8988T (cell line): ENCODE data around the gene COL28A1.
"Not testable (repeated sequence)": the region's sequence is repeated elsewhere in the genome, so short reads cannot be mapped to it uniquely, and the experiment has no call there.

ENCODE experiments used
- DNase-seq: peaks from one replicate; pipeline ENCODE4 v3.0.0; 2011

The COL28A1 gene

GRCh38 chr7:7535691-7536090, at the start of gene COL28A1:
COL28A1 (minus strand) TSS chr7:7535873; CDS start chr7:7532875, 2,998 bp downstream.
- DNase-seq: no peak

- no peak for DNase-seq
Observed at GRCh38 chr7:7584653-7585052, 49.0 kb upstream of the COL28A1 start.

- DNase-seq: no peak
Observed at GRCh38 chr7:7583731-7584130, 48.1 kb upstream of the COL28A1 start.

DNA sequence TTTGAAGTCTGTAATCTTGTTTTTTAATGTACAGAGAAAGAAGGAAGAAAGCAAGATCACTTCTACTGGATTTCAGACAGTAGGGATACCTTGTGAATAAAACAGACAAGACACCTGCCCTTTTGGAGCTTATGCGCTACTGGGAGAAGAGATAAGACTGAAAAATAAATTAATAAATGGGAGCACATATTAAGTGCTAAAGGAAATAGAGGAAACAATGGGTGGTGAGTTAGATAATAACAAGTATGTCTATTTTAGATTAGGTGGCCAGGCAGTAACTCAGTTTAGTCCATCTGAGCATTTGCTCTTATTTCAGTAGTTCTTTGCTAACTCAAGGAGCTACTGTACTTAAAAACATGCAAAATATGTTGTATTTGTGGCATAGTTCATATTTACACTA, 46.9 kb upstream of the COL28A1 start:
- DNase-seq: no peak

DNA sequence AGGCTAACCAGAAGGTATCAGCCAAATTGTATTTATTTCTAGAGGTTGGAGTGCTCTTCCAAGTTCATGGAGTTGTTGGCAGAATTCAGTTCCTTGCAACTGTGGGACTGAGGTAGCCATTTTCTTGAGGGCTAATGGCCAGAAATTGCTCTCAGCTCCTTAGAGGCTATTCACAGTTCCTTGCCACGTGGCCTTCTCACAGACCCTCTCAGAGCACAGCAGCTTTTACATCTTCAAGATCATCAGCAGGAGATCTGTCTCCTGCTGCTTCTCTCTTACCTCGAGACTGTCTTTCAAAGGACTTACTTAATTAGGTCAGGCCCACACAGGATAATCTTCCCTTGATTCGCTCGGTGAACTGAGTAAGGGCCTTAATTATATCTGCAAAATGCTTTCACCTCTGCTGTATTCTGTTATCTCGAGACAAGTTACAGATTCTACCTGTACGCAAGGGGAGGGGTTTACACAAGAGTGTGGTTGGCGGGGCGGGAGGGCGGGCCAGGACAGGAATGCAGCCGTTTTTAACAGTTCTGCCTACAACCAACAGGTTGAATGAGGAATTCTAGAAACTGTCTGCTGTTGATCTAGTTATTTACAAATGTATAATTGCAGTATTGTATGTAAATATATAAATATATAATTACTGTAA, 46.0 kb upstream of the COL28A1 start:
- DNase-seq: no peak

DNA sequence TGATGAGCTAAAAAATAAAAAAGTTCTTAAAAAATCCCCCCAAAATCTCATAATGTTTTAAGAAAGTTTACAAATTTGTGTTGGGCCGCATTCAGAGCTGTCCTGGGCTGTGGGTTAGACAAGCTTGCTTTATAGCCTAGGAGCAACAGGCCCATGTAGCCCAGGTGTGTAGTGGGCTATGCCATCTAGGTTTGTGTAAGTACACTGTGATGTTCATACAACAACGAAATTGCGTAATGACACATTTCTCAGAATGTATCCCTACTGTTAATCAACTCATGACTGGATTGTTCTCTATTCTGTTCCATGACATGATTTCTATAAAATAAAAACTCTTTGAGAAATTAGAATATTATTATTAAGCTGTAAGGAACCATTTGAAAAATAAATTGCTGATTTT, 44.0 kb upstream of the COL28A1 start:
- no peak for DNase-seq

GRCh38 chr7:7577888-7578287, 42.2 kb upstream of the COL28A1 start:
- no peak for DNase-seq

- no peak for DNase-seq
Observed at GRCh38 chr7:7576344-7576743, 40.7 kb upstream of the COL28A1 start.

GRCh38 chr7:7573701-7574100, 38.0 kb upstream of the COL28A1 start:
- no peak for DNase-seq

DNA sequence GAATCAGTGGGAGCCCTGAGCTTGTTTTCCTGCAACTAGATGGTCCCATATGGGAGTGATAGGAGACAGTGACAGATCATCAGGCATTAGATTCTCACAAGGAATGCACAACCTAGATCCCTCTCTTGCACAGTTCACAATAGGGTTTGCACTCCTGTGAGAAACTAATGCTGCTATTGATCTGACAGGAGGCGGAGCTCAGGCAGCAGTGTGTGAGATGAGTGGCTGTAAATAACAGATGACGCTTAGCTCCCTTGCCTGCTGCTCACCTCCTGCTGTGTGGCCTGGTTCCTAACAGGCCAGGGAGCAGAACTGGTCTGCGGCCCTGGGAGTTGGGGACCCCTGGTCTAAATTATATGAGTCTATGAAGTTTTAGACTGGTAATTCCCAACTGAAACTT, 34.9 kb upstream of the COL28A1 start:
- DNase-seq: no peak

- no peak for DNase-seq
Observed at GRCh38 chr7:7569615-7570014, 33.9 kb upstream of the COL28A1 start.

DNA sequence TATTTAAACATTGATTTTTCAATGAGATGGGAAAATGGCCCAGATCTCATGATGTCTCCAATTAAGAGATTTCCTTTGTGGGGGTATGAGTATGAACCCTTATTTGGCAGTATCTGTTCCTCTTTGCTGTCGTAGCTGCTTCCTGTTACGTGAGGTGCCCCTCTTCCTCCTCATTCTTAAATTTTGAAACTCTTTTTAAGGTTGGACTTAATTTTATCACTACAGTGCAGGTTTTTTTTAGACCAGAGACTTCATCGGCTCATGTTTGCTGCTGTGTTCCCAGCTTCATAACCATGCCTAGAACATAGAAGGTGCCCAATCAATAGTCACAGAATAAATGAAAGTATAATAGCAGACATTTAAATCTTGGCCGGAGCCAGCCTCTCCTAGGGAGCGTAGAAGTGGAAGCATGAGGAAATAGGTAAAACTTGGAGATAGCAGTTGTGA, 33.4 kb upstream of the COL28A1 start:
- DNase-seq: no peak

- DNase-seq: no peak
Observed at GRCh38 chr7:7568553-7568952, 32.9 kb upstream of the COL28A1 start.

DNA sequence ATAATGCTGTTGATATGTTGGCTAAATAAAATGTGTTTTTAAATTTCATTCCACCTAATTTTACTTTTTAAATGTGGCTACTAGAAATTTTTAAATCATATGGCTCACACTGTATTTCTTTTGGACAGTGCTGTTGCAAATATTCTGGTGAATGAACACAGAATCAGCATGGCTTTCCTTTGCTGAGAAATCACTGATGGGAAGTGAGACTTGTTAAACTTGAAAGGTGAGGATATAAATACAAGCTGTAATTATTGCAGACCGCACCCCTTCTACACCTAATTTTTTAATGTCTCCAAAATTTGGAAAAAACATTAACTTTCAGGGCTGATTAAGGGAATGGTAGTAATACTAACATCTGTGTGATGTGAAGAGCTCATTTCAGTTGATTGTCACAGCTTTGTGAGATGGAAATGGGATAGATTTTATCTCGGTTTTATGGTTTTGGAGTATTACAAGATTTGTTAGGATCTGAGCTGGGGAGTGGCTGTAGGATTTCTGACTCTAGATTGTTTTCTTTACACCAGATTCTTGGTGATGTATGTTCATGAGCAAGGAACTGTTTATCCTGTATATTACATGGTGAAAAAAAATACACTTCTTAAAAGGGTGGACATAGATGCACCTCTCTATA, 32.3 kb upstream of the COL28A1 start:
- DNase-seq: no peak

DNA sequence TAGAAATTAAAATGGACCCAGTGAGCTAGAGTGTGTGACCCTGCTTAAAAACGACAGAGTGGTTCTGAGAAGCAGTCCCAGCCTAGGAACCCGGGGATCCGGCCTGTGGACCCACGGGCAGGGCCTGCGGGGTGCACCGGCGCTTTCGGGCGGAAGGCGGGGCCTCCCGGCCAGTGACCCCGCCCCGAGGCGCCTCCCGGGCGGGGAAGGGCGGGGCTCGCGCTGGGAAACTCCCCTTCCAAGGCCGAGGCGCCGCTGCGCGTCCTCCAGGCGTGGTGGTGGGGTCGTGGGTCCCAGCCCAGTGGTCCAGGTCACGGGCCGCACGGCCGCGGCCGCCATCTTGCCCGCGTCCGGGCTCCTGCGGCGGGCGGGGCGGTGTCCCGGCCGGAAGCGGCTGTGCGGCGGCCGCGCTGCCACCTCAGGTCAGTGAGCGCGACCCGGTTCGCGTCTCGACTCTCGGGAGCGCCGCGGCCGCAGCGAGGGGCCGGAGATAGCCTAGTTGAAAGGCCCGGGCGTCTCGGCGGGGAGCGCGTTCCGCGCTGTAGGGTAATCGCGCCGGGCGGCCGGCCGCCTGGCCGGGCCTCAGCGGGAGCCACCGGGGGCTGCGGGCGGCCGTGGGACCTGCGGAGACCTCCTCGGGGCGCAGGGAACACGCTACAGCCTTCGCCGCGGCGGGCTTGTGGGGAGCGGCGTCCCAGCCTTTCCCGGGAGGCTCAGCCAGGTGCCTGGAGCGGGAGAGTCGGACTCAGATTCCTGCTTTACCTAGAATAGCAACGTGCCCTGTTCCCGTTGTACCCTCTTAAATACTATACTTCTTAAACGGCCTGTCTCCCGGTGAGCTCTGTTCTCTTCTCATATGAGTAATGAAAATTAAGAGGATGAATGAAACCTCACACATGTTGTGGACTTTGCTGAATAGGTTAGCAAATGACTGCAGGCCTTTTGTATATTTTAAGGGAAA, 31.3 kb upstream of the COL28A1 start, which contains the start of gene MIOS:
Gene MIOS, plus strand, starts transcription at position 234 of the 961 bp plus-strand sequence. CDS start 5,592 bp downstream, outside the sequence.
- DNase-seq: peak; percentile 90

DNA sequence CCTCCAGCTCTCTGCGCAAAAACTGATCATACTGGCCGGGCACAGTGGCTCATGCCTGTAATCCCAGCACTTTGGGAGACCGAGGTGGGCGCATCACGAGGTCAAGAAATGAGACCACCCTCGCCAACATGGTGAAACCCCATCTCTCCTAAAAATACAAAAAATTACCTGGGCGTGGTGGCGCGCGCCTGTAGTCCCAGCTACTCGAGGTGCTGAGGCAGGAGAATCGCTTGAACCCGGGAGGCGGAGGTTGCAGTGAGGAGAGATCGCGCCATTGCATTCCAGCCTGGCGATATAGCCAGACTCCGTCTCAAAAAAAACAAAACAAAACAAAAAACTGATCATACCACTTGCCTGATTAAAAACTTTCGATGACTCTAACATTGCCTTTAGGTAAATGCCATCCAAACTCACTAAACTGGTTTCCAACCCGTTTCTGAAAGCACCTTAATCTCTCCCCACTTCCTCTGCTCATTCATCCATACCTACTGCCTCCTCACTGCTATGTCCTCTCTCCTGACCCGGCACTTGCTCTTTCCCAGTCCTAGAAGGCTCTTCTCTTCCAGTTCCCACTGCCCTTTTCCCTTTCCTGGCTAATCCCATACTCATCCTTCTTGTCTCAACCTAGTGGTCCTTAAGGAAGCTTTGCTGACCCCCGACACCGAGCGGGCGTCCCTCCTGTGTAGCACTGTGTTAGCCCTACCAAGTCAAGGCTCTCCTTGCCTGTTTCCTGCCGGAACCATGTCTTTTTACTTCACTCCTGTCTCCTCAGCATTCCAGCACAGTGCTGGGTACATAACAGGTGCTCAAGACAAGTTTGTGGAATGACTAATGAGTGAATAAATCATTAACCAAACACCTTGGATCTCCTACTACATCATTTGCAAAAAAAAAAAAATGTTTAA, 30.3 kb upstream of the COL28A1 start:
- no peak for DNase-seq

DNA sequence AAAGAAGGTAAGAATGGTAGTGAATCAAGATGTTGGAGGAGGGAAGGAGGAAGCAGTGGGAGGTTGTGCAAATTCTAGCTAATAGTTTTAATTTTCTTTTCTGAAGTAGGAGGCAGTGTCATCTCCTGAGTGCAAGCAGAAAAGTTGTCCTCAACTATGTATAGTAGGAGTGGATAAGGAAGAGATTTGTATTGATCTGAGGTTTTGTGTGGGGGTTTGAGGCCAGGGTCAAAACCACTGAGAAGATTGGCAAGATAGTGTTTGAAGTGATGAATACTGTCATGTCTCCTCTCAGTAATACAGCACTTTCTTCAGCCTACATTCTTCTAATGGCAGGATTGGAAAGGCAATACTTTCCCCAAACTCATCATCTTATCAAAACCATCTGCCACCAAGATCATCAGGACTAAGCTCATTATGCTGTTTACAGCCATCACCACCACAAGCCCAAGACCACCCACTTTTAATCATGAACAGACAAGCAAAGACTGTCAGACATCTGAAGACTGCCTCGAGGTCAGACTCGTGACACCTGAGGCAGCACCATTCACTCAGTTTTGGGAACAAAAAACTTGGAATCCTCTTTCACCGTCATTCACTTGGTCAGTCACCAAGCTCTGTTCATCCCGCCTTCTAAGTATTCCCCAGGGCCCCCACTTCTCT, 29.5 kb upstream of the COL28A1 start:
- DNase-seq: no peak

GRCh38 chr7:7564323-7564780, 28.7 kb upstream of the COL28A1 start:
- peak; percentile 45 for DNase-seq

- DNase-seq: no peak
Observed at GRCh38 chr7:7563813-7564212, 28.1 kb upstream of the COL28A1 start.

GRCh38 chr7:7563269-7563668, 27.6 kb upstream of the COL28A1 start:
- no peak for DNase-seq

DNA sequence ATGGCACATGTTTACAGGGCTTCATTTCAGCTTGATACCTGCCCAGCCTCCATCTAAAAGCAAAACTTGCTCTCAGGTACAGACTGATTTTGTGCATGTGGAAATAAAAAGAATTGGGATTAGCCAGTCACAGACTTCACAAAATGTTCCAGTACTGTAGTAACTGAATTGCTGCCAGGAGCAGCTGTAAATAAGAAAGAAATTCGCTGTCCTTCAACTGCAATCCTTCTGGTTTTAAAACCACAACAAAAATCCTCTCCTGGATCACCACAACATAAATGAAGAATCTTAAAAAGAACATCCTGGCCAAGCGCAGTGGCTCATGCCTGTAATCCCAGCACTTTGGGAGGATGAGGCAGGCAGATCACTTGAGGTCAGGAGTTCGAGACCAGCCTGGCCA, 27.1 kb upstream of the COL28A1 start:
- no peak for DNase-seq

GRCh38 chr7:7561591-7561990, 25.9 kb upstream of the COL28A1 start:
- not testable (repeated sequence) for DNase-seq
